LNCAP (cell line): ENCODE results near the gene RDH11.
A peak's percentile ranks its signal among the peaks of the same experiment; 100 is the strongest.

Experiments used
- TF ChIP-seq, protein P1 (sequence below): fragments of 450-650 bp; IDR thresholded peaks from 2 replicates; pipeline ENCODE4 v1.5.1; 2017; ENCODE audit warnings: mild to moderate bottlenecking

Gene RDH11

DNA sequence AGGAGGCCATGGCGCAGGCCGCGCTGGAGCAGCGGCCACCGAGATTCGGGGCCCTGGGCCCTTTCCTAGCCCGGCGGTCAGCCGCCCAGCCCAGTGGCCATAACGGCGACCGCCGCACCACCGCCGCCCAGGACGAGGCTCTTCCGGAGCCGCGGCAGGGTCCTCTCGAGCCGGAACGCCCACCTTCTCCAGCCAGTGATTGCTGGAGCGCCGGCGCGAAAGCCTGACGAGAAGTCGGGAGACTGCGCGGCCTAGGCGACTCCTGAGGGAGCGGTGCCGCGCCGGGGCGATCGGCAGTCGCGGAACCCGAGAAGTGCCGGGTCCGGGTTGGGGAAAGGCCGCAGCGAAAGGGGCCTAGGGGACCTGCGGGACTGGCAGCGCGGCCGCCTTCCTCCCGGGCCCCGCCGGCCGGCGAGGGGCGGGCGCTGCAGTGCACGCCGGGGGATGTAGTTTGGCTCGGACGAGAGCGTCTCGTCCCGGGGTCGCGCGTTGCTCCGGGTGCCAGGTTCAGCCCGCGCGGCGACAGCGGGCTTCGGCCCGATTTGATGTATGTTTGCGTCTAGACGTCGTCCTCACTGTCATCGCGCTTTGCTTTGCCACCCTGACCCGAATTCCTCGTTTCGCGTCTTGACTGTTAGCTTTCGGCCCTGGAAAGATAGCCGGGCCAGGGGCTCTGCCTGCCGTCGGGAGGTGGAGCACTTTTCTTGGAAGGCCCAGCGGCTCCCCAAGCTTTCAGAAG lies 20.9 kb downstream of the RDH11 start, which contains the start of gene VTI1B:
Gene VTI1B (minus strand): TSS at position 153 of the 739 bp plus-strand sequence. CDS start 143 bp downstream, at position 10.
- TF ChIP-seq, protein P1, sequence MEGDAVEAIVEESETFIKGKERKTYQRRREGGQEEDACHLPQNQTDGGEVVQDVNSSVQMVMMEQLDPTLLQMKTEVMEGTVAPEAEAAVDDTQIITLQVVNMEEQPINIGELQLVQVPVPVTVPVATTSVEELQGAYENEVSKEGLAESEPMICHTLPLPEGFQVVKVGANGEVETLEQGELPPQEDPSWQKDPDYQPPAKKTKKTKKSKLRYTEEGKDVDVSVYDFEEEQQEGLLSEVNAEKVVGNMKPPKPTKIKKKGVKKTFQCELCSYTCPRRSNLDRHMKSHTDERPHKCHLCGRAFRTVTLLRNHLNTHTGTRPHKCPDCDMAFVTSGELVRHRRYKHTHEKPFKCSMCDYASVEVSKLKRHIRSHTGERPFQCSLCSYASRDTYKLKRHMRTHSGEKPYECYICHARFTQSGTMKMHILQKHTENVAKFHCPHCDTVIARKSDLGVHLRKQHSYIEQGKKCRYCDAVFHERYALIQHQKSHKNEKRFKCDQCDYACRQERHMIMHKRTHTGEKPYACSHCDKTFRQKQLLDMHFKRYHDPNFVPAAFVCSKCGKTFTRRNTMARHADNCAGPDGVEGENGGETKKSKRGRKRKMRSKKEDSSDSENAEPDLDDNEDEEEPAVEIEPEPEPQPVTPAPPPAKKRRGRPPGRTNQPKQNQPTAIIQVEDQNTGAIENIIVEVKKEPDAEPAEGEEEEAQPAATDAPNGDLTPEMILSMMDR, result peak; percentile 16; the same call in 1 of the 2 replicates

DNA sequence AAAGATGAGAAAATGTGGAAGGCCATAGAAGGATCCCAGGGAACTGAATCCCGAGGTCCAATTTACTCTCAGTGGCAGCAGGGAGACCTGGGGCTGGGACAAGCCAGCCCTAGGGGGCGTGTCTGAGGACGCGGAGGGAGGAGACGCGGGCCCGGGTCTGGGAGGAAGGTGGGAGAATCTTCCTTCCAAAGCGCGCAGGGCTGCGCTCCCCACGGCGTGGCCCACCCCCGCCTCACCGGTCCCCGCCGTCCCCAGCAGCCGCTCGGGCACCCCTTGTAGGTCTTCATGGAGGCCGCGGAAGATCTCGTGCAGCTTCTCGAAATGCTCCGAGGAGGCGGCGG lies 21.5 kb downstream of the RDH11 start:
- TF ChIP-seq, protein P1, result 0 out of 2 replicates have a peak, but pooled peaks have one; percentile 8

DNA sequence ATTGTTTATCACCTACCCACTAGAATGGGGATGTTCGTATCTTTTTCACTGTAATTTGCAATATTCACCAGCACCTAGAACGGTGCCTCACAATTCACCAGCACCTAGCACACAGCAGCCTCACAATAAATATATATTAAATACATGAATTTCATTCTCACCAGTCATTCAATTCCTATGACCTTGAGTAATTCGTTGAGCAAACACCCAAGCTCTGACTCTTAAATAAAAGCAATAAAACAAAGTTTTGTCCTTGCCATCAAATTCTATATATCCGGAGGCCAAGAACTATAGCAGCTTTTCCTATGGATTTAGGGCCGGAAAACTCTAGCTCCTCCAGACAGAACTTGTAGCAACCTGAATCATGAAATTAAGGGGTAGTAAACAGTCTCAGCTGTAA lies 22.1 kb downstream of the RDH11 start:
- TF ChIP-seq, protein P1, result no peak

DNA sequence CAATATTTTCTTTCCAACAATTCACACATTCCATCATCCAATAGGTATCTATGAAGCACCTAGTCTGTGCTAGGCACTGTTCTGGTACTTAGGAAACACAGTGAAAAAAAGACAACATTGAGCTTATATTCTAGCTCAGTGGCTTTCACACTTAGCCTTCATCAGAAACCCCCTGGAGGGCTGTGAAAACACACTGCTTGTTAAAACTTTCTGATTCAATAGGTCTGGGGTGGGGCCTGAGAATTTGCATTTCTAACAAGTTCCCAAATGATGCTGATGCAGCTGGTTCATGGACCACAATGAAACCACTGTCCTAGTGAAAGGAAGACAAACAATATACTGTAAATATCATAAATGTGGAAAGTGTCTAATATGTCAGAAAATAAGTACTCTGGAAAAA lies 27.0 kb downstream of the RDH11 start:
- TF ChIP-seq, protein P1, result no peak

- TF ChIP-seq, protein P1, result peak; percentile 62
These were observed 28.7 kb downstream of the RDH11 start for GRCh38 chr14:67666750-67667449.

GRCh38 chr14:67665868-67666267 lies 29.7 kb downstream of the RDH11 start:
- TF ChIP-seq, protein P1, result no peak

- TF ChIP-seq, protein P1, result no peak
These were observed 31.9 kb downstream of the RDH11 start for GRCh38 chr14:67663633-67664032.
